Lung microvascular endothelial cell (primary cell): Measurements from ENCODE around the gene HOMEZ. TPM values are rescaled to one million over a fixed set of nuclear protein-coding genes. Genes with fewer than 3 reads are reported as not detected.
"Not testable (repeated sequence)": the region's sequence is repeated elsewhere in the genome, so short reads cannot be mapped to it uniquely, and the experiment has no call there.

ENCODE experiments used
- DNase-seq, 2 donors: peaks; one replicate each; pipeline versions ENCODE4 v3.0.0 to v3.0.0-alpha.2; 2010; ENCODE audit warnings: low read depth in 2 of 2
- total RNA-seq: library from RNA; depleted of rRNA; stranded (reverse); fragments of >200 nt; gene quantifications from 2 replicates; pipeline ENCODE4 v1.2.1, GENCODE V29; 2014

The HOMEZ gene
- total RNA-seq, 1 donor from 2014 or later: 3.4 TPM

GRCh38 chr14:23284654-23285529 lies 1.0 kb downstream of the HOMEZ start:
- peak in 1 of 2 donors; percentile 28 for DNase-seq

GRCh38 chr14:23281247-23281646 lies 4.7 kb downstream of the HOMEZ start:
- DNase-seq: no peak

- DNase-seq: not testable (repeated sequence)
These were observed 8.0 kb downstream of the HOMEZ start for GRCh38 chr14:23277928-23278327.

- no peak for DNase-seq
These were observed 8.7 kb downstream of the HOMEZ start for GRCh38 chr14:23277189-23277588.

- DNase-seq: no peak
These were observed 10.5 kb downstream of the HOMEZ start for GRCh38 chr14:23275412-23275811.

GRCh38 chr14:23269193-23269592 lies 16.7 kb downstream of the HOMEZ start:
- no peak for DNase-seq

- DNase-seq: not testable (repeated sequence)
These were observed 25.1 kb downstream of the HOMEZ start for GRCh38 chr14:23260849-23261248.

- no peak for DNase-seq
These were observed 26.5 kb downstream of the HOMEZ start for GRCh38 chr14:23259426-23259825.

GRCh38 chr14:23258256-23258655 lies 27.7 kb downstream of the HOMEZ start:
- no peak for DNase-seq

GRCh38 chr14:23252420-23253333 lies 33.3 kb downstream of the HOMEZ start:
- no peak for DNase-seq

GRCh38 chr14:23252006-23252405 lies 33.9 kb downstream of the HOMEZ start:
- no peak for DNase-seq

GRCh38 chr14:23249824-23250223 lies 36.1 kb downstream of the HOMEZ start:
- no peak for DNase-seq

- no peak for DNase-seq
These were observed 37.3 kb downstream of the HOMEZ start for GRCh38 chr14:23248601-23249000.

GRCh38 chr14:23245282-23245681 lies 40.6 kb downstream of the HOMEZ start:
- no peak for DNase-seq

- DNase-seq: no peak
These were observed 42.9 kb downstream of the HOMEZ start for GRCh38 chr14:23243066-23243465.

GRCh38 chr14:23242076-23242475 lies 43.9 kb downstream of the HOMEZ start:
- DNase-seq: no peak

- not testable (repeated sequence) for DNase-seq
These were observed 44.7 kb downstream of the HOMEZ start for GRCh38 chr14:23241061-23241715.

GRCh38 chr14:23240661-23241060 lies 45.3 kb downstream of the HOMEZ start:
- DNase-seq: no peak

GRCh38 chr14:23237772-23238594 lies 47.9 kb downstream of the HOMEZ start, which contains the start of gene RNF212B:
RNF212B (plus strand) TSS chr14:23237936; CDS start chr14:23240346, 2,410 bp downstream.
- peak; percentile 62 to 81 for DNase-seq

- not testable (repeated sequence) for DNase-seq
These were observed 53.6 kb downstream of the HOMEZ start for GRCh38 chr14:23232241-23232808.
